ENCODE data around the gene NCEH1. TPM values are rescaled to one million over a fixed set of nuclear protein-coding genes. Genes with fewer than 3 reads are reported as not detected.

The NCEH1 gene
- total and polyA plus RNA-seq, 9 of the 15 experiments (the other 6 are each of a cell fraction or from before 2014, with no cell fraction given), result 1.3 to 5.0 (median 2.8) TPM

DNA sequence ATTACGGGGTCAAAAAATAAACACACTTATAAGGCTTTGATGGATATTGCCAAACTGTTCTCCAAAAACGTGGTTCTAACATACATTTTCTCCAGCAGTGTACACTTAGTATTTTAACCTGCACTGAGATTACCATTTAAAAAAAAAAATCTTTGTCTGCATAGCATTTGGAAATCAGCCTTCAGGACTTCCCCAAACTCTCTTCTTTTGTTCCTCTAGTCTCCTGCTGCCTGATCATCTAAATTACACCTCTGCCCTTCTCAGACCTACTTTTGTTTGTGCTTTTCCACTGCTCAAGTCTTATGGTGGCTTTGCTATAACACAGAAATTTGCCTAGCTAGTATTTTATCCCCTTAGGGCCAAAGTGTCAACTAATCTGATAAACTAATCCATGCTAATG is 3.8 kb downstream of the NCEH1 start (continued):
- no peak for TF ChIP-seq ZNF133 (CRISPR knock-in tag; IDR thresholded peaks at IDR 0.05)
- TF ChIP-seq ZNF239 (CRISPR knock-in tag; IDR thresholded peaks at IDR 0.05), result no peak
- no peak for TF ChIP-seq KDM2B (CRISPR knock-in tag; IDR thresholded peaks at IDR 0.05)
- TF ChIP-seq, protein P1, sequence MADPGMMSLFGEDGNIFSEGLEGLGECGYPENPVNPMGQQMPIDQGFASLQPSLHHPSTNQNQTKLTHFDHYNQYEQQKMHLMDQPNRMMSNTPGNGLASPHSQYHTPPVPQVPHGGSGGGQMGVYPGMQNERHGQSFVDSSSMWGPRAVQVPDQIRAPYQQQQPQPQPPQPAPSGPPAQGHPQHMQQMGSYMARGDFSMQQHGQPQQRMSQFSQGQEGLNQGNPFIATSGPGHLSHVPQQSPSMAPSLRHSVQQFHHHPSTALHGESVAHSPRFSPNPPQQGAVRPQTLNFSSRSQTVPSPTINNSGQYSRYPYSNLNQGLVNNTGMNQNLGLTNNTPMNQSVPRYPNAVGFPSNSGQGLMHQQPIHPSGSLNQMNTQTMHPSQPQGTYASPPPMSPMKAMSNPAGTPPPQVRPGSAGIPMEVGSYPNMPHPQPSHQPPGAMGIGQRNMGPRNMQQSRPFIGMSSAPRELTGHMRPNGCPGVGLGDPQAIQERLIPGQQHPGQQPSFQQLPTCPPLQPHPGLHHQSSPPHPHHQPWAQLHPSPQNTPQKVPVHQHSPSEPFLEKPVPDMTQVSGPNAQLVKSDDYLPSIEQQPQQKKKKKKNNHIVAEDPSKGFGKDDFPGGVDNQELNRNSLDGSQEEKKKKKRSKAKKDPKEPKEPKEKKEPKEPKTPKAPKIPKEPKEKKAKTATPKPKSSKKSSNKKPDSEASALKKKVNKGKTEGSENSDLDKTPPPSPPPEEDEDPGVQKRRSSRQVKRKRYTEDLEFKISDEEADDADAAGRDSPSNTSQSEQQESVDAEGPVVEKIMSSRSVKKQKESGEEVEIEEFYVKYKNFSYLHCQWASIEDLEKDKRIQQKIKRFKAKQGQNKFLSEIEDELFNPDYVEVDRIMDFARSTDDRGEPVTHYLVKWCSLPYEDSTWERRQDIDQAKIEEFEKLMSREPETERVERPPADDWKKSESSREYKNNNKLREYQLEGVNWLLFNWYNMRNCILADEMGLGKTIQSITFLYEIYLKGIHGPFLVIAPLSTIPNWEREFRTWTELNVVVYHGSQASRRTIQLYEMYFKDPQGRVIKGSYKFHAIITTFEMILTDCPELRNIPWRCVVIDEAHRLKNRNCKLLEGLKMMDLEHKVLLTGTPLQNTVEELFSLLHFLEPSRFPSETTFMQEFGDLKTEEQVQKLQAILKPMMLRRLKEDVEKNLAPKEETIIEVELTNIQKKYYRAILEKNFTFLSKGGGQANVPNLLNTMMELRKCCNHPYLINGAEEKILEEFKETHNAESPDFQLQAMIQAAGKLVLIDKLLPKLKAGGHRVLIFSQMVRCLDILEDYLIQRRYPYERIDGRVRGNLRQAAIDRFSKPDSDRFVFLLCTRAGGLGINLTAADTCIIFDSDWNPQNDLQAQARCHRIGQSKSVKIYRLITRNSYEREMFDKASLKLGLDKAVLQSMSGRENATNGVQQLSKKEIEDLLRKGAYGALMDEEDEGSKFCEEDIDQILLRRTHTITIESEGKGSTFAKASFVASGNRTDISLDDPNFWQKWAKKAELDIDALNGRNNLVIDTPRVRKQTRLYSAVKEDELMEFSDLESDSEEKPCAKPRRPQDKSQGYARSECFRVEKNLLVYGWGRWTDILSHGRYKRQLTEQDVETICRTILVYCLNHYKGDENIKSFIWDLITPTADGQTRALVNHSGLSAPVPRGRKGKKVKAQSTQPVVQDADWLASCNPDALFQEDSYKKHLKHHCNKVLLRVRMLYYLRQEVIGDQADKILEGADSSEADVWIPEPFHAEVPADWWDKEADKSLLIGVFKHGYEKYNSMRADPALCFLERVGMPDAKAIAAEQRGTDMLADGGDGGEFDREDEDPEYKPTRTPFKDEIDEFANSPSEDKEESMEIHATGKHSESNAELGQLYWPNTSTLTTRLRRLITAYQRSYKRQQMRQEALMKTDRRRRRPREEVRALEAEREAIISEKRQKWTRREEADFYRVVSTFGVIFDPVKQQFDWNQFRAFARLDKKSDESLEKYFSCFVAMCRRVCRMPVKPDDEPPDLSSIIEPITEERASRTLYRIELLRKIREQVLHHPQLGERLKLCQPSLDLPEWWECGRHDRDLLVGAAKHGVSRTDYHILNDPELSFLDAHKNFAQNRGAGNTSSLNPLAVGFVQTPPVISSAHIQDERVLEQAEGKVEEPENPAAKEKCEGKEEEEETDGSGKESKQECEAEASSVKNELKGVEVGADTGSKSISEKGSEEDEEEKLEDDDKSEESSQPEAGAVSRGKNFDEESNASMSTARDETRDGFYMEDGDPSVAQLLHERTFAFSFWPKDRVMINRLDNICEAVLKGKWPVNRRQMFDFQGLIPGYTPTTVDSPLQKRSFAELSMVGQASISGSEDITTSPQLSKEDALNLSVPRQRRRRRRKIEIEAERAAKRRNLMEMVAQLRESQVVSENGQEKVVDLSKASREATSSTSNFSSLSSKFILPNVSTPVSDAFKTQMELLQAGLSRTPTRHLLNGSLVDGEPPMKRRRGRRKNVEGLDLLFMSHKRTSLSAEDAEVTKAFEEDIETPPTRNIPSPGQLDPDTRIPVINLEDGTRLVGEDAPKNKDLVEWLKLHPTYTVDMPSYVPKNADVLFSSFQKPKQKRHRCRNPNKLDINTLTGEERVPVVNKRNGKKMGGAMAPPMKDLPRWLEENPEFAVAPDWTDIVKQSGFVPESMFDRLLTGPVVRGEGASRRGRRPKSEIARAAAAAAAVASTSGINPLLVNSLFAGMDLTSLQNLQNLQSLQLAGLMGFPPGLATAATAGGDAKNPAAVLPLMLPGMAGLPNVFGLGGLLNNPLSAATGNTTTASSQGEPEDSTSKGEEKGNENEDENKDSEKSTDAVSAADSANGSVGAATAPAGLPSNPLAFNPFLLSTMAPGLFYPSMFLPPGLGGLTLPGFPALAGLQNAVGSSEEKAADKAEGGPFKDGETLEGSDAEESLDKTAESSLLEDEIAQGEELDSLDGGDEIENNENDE (IDR thresholded peaks at IDR 0.05; ENCODE audit: low read depth, low read length), result no peak
- no peak for TF ChIP-seq GABPB2 (CRISPR knock-in tag; conservative IDR thresholded peaks at IDR 0.05)
- no peak for TF ChIP-seq CEBPG (CRISPR knock-in tag; IDR thresholded peaks at IDR 0.05)
- no peak for TF ChIP-seq CEBPG (tag; conservative IDR thresholded peaks at IDR 0.05 in 1 of 2, IDR thresholded peaks at IDR 0.05 in 1 of 2)
- no peak for TF ChIP-seq ZC3H8 (IDR thresholded peaks at IDR 0.05)
- no peak for TF ChIP-seq RBFOX2 (IDR thresholded peaks at IDR 0.05; ENCODE audit: low read depth, low read length)
